ENCODE results near the gene PRKN. TPM values are rescaled to one million over a fixed set of nuclear protein-coding genes. Genes with fewer than 3 reads are reported as not detected.

PRKN gene
- total RNA-seq, 1 experiment from 2014 or later: 0.34 TPM

- Histone ChIP-seq H3K36me3 (ENCODE audit: control insufficient read depth, insufficient read depth, low read length) (no peaks in the 10 kb centered on the region), H3K27me3 (replicated peaks; ENCODE audit: control insufficient read depth, insufficient read depth, low read length) (no peaks in the 10 kb centered on the region), H3K4me3 (ENCODE audit: low read depth, low read length) (no peak overlapping the region), H3K9me3 (no peaks in the 10 kb centered on the region), H3K4me1 (no peaks in the 10 kb centered on the region)
- Mint-ChIP-seq H3K36me3 (ENCODE audit: insufficient read depth, unreplicated experiment) (no peaks in the 10 kb centered on the region), H3K9me3 (ENCODE audit: unreplicated experiment) (no peaks in the 10 kb centered on the region), H3K4me1 (ENCODE audit: low read depth, unreplicated experiment) (no peaks in the 10 kb centered on the region), H3K27ac (ENCODE audit: unreplicated experiment) (no peak overlapping the region), H3K4me3 (ENCODE audit: unreplicated experiment) (no peak overlapping the region), H3K27me3 (ENCODE audit: insufficient read depth, unreplicated experiment) (no peaks in the 10 kb centered on the region)
- TF ChIP-seq CTCF (IDR thresholded peaks at IDR 0.05; ENCODE audit: insufficient read depth in 1 of 2, low read depth in 1 of 2, low read length in 1 of 2, severe bottlenecking in 1 of 2, unreplicated experiment in 1 of 2): no peak
- no peak for DNase-seq
- POLR2A ChIA-PET: no interaction called here
- CTCF ChIA-PET: no interaction called here
- intact Hi-C loops (cut with micrococcal nuclease; ENCODE audit: unreplicated experiment): no loop called here
- no TSS peak for BruUV-seq (replicated peaks)
These were observed 722.2 kb downstream of the PRKN start for GRCh38 chr6:162005372-162005771.

- Histone ChIP-seq H3K36me3 (ENCODE audit: control insufficient read depth, insufficient read depth, low read length) (no peaks in the 10 kb centered on the region), H3K9me3 (no peaks in the 10 kb centered on the region), H3K4me3 (ENCODE audit: low read depth, low read length) (no peak overlapping the region), H3K4me1 (no peaks in the 10 kb centered on the region), H3K27me3 (replicated peaks; ENCODE audit: control insufficient read depth, insufficient read depth, low read length) (no peaks in the 10 kb centered on the region)
- no peaks in the 10 kb centered on the region for H3K4me1 Mint-ChIP-seq (ENCODE audit: low read depth, unreplicated experiment)
- no peak for TF ChIP-seq CTCF (IDR thresholded peaks at IDR 0.05; ENCODE audit: insufficient read depth in 1 of 2, low read depth in 1 of 2, low read length in 1 of 2, severe bottlenecking in 1 of 2, unreplicated experiment in 1 of 2)
- H3K27me3 Mint-ChIP-seq (ENCODE audit: insufficient read depth, unreplicated experiment): no peaks in the 10 kb centered on the region
- DNase-seq: no peak
- no peak overlapping the region for H3K27ac Mint-ChIP-seq (ENCODE audit: unreplicated experiment)
- H3K36me3 Mint-ChIP-seq (ENCODE audit: insufficient read depth, unreplicated experiment): no peaks in the 10 kb centered on the region
- H3K9me3 Mint-ChIP-seq (ENCODE audit: unreplicated experiment): no peaks in the 10 kb centered on the region
- H3K4me3 Mint-ChIP-seq (ENCODE audit: unreplicated experiment): no peak overlapping the region
- CTCF ChIA-PET: no interaction called here
- no TSS peak for BruUV-seq (replicated peaks)
- POLR2A ChIA-PET: no interaction called here
- intact Hi-C loops (cut with micrococcal nuclease; ENCODE audit: unreplicated experiment): no loop called here
These were observed 730.8 kb downstream of the PRKN start for GRCh38 chr6:161996783-161997182.

- DNase-seq: no peak
- H3K9me3 ChIP-seq: peaks cover 6% of the 10 kb centered on the region
- H3K4me3 ChIP-seq (ENCODE audit: low read depth, low read length): no peak overlapping the region
- H3K27ac Mint-ChIP-seq (ENCODE audit: unreplicated experiment): no peak overlapping the region
- BruUV-seq (replicated peaks): no TSS peak
- H3K36me3 Mint-ChIP-seq (ENCODE audit: insufficient read depth, unreplicated experiment): no peaks in the 10 kb centered on the region
- 0 out of 2 replicates have a peak, but pooled peaks cover 4% of the 10 kb centered on the region for H3K4me1 ChIP-seq
- H3K27me3 ChIP-seq (replicated peaks; ENCODE audit: control insufficient read depth, insufficient read depth, low read length): no peaks in the 10 kb centered on the region
- ChIA-PET POLR2A (no interaction called here), CTCF (no interaction called here)
- no peaks in the 10 kb centered on the region for H3K27me3 Mint-ChIP-seq (ENCODE audit: insufficient read depth, unreplicated experiment)
- H3K36me3 ChIP-seq (ENCODE audit: control insufficient read depth, insufficient read depth, low read length): no peaks in the 10 kb centered on the region
- no peak for TF ChIP-seq CTCF (IDR thresholded peaks at IDR 0.05; ENCODE audit: insufficient read depth in 1 of 2, low read depth in 1 of 2, low read length in 1 of 2, severe bottlenecking in 1 of 2, unreplicated experiment in 1 of 2)
- intact Hi-C loops (cut with micrococcal nuclease; ENCODE audit: unreplicated experiment): no loop called here
- H3K4me1 Mint-ChIP-seq (ENCODE audit: low read depth, unreplicated experiment): no peaks in the 10 kb centered on the region
- peaks cover 10% of the 10 kb centered on the region for H3K9me3 Mint-ChIP-seq (ENCODE audit: unreplicated experiment)
- no peak overlapping the region for H3K4me3 Mint-ChIP-seq (ENCODE audit: unreplicated experiment)
These were observed 741.6 kb downstream of the PRKN start for GRCh38 chr6:161985876-161986423.
